C4-2B (cell line): ENCODE results near the gene KCNH6.

Experiments
- ZFX ChIP-seq: fragments of 450-650 bp; IDR thresholded peaks from 2 replicates; pipeline ENCODE4 v1.6.1; 2017
- TF ChIP-seq, protein P1 (sequence below): fragments of 450-650 bp; conservative IDR thresholded peaks from 2 replicates; pipeline ENCODE4 v1.5.1; 2017; ENCODE audit warnings: mild to moderate bottlenecking

GRCh38 chr17:63555500-63556156, 32.5 kb downstream of the KCNH6 start:
- TF ChIP-seq, protein P1, sequence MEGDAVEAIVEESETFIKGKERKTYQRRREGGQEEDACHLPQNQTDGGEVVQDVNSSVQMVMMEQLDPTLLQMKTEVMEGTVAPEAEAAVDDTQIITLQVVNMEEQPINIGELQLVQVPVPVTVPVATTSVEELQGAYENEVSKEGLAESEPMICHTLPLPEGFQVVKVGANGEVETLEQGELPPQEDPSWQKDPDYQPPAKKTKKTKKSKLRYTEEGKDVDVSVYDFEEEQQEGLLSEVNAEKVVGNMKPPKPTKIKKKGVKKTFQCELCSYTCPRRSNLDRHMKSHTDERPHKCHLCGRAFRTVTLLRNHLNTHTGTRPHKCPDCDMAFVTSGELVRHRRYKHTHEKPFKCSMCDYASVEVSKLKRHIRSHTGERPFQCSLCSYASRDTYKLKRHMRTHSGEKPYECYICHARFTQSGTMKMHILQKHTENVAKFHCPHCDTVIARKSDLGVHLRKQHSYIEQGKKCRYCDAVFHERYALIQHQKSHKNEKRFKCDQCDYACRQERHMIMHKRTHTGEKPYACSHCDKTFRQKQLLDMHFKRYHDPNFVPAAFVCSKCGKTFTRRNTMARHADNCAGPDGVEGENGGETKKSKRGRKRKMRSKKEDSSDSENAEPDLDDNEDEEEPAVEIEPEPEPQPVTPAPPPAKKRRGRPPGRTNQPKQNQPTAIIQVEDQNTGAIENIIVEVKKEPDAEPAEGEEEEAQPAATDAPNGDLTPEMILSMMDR = no peak
- no peak for TF ChIP-seq ZFX
